HG03108 (cell line): ENCODE results near the gene OR5K3.
"Not testable (repeated sequence)": the region's sequence is repeated elsewhere in the genome, so short reads cannot be mapped to it uniquely, and the experiment has no call there.

Experiments used
- ATAC-seq: cut with Tn5 transposase; IDR thresholded peaks from one replicate; pipeline ENCODE4 v1.9.1; 2021; ENCODE audit warnings: moderate library complexity; ENCODE audit not compliant: unreplicated experiment

OR5K3 gene, protein sequence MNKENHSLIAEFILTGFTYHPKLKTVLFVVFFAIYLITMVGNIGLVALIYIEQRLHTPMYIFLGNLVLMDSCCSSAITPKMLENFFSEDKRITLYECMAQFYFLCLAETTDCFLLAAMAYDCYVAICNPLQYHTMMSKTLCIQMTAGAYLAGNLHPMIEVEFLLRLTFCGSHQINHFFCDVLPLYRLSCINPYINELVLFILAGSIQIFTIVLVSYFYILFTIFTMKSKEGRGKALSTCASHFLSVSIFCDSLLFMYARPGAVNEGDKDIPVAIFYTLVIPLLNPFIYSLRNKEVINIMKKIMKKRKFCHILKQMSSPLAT

DNA sequence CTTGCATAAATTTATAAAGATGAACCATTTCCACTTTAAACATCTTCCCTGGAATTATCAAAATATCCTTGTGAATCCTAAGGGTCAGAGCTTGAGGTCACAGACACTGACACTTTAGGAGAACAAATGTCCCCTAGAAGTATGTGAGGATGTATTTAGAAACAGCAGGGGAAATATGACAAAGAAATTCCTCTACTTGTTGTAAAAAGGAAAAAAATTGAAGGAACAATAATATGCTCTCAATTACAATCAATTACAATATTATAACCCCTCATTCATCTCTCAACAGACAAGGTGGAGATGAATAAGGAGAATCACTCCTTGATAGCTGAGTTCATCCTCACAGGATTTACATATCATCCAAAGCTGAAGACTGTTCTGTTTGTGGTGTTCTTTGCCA lies at the start of gene OR5K3:
OR5K3 (plus strand) TSS at position 301 of the 400 bp plus-strand sequence; CDS start at position 301, 0 bp downstream.
- no peak for ATAC-seq

DNA sequence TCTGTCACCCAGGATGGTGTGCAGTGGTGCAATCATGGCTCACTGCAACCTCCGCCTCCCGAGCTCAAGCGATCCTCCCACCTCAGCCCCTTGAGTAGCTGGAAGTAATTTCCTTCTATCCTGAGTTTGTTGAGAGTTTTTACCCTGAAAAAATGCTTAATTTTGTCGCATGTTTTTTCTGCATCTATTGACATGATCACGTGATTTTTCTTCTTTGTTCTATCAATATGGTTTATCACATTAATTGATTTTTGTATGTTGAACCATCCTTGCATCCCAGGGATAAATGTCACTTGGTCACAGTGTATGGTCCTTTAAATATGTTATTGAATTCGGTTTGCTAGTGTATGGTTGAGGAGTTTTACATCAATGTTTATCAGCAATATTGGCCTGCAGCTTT lies 48.7 kb upstream of the OR5K3 start:
- no peak for ATAC-seq

DNA sequence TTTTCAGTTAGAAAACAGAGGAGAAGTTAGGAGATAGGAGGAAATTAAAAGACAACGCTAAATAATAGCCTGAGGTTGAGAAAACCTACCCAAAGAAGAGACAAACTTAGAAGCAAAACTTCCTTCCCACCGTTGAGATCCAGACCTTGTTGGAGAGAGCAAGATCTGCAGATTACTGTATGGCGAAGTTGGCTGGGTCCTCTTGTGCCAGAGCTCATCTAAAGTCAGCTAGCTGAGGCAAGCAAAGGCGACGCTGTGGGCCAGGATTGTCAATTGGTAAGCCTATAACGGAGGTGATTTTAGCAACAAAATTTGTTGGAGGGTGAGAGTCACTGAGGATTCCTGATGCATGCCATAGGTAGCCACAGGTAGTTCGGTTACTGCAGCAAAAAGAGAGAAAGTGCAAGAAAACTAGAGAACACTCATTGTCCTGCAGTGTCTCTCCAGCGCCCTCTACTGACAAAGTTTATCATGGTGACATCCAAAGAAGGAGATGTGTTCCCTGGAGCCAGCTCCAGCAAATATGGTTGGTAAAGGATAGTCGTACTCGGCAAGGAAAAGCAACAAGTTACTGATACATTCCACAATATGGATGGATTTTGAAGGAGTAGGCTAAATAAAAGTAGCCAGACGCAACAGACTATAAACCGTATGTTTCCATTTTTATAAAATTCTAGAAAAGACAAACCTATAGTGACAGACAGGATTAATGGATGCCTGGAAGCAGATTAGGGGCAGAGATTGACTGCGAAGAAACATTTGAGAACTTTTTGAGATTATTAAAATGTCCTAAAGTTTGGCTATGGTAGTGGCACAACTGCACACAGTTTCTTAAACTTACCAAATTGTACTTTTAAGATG lies 46.6 kb upstream of the OR5K3 start:
- no peak for ATAC-seq

DNA sequence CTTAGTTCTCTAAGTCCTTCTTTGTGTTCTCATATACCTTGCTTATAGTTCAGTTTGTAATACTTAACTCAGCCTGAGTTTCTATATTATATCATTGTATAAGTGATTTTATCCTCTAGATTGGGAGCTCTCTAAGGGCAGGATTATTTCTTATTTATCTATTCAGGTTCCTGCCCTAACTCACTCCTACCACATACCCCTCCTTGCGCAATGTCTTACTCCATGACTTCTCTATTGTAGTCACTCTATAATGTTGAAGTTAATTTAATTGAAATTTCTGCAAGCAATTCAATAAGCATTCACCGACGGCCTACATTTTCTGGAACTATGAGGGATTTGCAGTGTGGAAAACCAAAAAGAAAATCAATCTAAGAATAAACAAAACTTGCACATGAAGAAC lies 40.4 kb upstream of the OR5K3 start:
- no peak for ATAC-seq

DNA sequence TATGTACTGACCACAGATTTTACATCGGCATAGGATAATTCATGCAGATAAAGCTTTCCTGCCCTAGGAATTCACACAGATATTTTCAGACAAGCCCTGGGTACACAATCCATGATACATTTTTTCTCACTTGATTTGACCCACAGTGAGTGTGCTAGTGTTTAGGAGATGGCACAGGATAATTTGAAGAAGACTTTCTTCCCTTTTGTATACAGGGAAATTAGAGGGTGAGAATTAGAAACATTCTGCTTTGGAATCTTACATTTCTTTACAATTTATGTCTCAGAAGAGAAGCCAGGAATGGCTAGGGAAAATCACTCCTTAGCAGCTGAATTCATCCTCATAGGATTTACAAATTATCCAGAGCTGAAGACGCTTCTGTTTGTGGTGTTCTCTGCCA lies 36.9 kb upstream of the OR5K3 start, which contains the start of gene OR5K4:
OR5K4 (plus strand) TSS at position 301 of the 400 bp plus-strand sequence; CDS start at position 301, 0 bp downstream.
- no peak for ATAC-seq

DNA sequence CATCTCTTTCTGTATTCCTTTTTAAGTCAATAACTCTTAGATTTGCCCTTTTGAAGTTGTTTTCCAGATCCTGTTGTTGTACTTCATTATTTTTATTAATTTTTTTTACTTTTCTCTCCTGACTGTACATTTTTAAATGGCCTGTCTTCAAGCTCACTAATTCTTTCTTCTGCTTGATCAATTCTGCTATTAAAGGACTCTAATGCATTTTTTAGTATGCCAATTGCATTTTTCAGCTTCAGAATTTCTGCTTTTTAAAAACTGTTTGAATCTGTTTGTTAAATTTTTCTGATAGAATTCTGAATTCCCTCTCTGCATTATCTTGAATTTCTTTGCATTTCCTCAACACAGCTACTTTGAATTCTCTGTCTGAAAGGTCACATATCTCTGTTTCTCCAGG lies 31.2 kb upstream of the OR5K3 start:
- ATAC-seq: no peak

DNA sequence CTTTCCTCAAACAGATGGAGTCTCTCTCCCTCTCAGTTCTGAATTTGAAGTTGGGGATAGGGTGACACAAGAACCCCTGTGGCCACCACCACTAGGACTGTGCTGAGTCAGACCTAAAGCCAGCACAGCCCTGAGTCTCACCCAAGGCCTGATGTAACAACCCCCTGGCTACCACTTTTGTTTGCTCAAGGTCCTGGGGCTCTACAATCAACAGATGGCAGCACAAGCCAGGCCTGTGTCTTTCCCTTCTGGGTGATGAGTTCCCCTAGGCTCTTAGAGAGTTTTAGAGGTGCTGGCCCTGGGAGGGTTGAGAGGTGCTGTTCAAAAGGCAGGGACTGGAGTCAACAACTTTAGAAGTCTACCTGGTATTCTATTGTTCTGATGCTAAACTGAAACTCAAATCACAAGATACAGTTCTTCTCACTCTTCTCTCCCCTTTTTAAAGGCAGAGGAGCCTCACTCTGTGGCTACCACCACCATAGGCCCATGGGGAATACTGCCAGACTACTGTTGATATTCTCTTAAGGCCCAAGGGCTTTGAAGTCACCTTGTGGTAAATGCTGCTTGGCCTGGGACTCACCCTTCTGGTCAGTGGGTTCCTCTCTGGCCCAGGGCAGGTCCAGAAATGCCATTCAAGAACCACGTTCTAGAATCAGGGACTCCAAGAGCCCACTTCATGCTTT lies 30.3 kb upstream of the OR5K3 start:
- no peak for ATAC-seq

DNA sequence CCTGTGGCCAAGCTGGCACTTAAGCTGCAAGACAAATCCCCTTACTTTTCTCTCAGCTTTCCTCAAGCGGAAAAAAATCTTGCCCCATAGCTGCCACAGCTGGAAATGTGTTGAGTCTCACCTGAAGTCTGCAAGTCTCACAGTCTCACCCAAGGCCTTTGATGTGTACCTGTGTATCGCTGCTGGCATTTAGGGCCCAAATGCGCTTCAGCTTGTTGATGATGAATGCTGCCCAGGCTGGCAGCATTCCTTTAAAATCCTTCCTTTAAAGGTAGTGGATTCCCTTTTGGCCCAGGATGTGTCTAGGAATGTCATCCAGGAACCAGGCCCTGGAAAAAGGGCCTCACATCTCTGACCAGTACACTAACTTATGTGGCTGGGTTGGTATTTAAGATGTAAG lies 29.8 kb upstream of the OR5K3 start:
- no peak for ATAC-seq

DNA sequence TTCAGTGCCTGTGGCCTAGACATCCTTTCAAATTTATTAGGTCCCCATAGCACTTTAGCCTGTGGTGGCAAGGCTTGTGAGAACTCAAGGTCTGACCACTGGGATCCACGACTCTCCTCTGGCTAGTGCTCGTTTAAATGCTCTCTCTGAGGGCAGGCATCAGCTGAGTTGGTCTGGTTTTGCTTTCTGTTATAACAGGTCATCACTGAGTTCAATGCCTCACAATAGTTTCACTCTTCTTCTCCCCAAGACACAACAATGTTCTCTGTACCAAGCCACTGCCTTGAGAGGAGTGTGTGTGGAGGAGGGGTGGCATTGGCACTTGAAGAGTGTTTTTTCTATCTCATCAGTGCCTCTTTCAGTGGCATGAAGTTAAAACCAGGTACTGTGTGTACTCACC lies 29.2 kb upstream of the OR5K3 start:
- no peak for ATAC-seq

DNA sequence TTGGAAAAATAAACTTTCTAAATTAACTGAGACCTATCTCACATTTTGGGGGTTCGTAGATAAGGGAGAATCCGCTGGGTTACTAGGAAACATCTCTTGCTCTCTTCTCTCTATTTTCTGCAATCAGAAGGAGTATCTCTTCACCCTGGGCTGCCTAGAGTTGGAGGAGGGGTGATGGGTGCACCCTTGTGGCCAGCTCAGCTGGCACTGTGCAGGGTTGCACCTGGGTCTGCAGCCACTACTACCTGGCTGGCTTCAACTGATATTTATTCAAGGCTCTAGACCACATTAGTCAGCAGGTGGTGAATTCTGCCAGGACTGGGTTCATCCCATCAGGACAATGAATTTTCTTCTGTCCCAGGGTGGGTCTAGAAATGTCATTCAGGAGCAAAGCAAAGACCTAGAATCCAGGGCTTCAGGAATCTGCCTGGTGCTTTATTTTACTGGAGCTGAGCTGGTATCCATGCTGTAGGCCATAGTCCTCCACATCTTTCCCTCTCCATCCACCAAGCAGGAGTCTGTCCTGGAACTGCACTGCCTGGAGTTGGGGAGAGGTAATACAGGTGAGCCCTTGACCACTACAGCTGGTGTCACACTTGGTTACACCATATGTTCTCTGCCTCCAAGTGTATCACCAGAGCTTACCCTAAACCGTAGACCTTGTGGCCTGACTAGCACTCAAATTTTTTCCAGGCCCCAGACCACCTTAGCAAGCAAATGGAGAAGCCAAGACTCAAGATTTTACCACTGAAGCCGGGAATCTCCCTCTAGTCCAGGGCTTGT lies 22.8 kb upstream of the OR5K3 start:
- no peak for ATAC-seq

DNA sequence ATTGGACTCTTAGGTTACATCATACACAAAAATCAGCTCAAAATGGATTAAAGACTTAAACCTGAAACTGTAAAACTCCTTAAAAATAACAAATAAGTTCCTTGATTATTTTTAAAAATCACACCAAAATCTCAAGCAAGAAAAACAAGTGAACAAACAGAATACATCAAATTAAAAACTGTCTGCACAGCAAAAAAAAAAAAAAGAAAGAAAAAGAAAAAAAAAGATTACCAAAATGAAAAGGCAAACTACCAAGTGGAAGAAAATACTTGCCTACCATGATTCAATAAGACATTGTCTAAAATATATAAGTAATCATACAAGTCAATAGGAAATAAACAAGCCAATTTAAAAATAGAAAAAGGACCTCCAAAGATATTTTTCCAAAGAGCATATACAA lies 19.3 kb upstream of the OR5K3 start:
- no peak for ATAC-seq

DNA sequence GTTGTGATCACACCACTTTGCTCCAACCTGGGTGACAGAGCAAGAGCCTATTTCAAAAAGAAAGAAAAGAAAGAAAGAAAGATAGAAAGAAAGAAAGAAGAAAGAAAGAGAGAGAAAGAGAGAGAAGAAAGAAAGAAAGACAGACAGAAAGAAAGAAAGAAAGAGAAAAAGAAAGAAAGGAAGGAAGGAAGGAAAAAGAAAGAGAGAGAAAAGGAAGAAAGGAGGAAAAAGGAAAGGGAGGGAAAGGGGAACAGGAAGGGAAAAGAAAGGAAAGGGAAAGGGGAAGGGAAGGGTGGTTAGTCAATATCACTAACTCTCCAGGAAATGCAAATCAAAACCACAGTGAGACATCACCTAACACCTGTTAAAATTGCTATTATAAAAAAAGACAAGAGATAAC lies 18.6 kb upstream of the OR5K3 start:
- ATAC-seq: no peak

DNA sequence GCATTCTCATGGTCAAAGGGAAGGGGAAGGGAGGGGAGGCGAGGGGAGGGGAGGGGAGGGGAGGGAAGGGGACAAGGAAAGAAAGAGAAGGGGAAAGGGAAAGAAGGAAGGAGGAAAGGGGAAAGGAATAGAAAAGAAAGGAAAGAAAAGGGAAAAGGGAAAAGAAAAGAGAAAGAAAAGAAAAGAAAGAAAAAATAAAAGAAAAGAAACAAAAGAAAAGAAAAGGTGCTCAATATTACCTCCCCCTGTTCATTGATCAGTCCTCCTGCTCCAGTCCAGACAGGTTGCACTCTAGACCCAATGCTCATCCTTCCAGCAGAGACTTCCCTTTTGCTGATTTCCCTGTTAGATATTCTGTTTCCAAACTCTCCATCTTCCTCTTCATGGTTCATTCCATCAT lies 18.0 kb upstream of the OR5K3 start:
- ATAC-seq: no peak

DNA sequence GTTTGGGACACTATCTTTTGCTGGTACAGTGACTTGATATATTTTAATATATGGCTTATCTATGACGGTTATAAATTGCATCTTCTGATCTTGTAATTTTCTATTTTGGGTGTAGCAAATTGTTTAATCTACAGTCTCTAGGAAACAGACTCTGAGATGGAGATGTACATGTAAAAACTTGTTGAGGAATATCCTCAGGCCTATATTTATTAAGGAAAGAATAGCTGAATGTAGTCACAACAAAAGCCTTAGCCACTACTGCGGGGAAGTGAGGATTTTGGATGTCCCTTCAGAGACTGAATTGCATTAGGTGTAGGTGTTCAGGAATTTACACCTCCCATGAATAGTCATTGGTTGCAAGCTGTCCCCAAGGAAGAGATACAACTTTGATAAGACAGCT lies 13.8 kb upstream of the OR5K3 start:
- no peak for ATAC-seq

DNA sequence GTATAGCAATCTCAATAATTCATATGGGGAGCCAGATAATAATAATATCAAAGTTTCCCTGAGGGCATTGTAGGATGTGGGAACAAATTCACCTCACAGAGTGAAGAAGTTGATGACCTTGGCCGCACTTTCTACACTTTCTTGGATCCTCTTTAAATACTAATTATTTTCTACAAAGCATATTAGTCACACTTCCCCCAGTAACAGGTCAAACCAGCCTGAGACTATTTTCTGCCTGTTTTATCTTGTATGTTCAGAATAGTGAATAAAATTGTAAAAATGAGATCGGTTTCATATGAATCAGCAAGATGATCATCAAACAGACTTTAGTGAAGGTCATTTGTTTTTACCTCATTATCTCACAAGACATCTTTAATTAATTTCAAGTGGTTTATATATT lies 2.3 kb upstream of the OR5K3 start:
- ATAC-seq: no peak

DNA sequence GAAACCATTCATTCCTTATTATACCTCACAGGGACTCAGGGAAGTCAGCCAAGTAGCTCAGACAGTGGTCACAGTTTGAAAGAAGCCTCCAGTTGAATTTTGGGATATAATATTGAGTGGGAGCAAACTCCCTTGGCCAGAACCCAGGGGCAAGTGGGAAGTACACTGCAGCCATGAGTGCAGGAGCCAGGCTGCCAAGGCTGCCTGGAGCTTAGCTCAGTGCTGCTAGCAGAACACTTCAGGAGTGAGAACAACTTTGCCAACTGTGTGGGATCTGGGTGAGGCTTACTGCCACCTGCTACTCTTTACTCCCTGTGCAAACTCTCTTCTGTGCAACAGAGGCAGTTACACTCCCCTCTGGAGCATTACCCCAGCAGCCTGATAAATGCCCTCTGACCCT lies 4.6 kb downstream of the OR5K3 start:
- ATAC-seq: no peak

DNA sequence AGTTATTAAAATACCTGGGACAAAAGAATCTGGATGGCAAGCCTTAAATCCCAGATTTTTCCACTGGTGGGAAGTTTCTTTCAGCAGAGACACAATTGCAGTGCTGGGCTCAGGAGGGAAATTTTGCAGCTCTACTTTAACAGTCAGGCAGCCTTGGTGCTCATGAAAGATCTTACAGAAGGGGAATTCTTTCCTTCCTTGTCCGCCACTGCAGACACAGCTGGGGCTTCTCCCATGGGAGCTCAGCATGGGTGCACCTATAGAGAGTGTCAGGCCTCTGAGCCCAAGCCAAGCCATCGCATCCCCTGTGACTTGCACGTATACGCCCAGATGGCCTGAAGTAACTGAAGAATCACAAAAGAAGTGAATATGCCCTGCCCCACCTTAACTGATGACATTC lies 6.0 kb downstream of the OR5K3 start:
- ATAC-seq: not testable (repeated sequence)

DNA sequence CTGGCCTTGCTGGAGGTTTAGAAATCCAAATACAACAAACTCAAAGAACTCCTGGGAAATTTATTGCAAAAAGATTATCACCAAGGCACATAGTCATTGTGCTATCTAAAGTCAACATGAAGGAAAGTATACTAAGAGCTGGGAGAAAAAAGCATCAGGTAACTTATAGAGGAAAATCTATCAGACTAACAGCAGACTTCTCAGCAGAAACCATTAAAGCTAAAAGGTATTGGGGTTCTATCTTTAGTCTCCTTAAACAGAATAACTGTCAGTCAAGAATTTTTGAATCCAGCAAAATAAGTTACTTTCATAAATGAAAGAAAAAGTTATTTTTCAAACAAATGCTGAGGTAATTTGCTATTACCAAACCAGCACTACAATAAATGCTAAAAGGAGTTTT lies 8.0 kb downstream of the OR5K3 start:
- ATAC-seq: no peak

DNA sequence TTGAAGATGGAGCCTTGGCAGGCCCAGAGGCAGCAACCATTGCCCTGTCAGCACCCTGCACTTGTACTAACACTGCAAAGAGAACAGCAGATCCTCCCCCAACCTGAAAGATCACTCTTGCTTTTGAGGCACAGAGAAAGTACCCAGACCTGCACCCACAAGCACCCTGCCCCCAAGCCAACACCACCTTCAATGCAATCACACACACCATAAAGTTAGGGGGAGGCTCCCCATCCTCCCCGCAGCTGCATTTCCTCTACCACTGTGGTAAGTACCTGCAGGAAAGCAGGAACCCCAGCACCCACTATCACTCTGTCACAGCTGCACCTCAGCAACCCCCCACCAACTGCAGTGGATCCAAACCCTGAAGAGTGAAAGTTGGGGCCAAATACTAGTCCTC lies 12.0 kb downstream of the OR5K3 start:
- ATAC-seq: no peak

DNA sequence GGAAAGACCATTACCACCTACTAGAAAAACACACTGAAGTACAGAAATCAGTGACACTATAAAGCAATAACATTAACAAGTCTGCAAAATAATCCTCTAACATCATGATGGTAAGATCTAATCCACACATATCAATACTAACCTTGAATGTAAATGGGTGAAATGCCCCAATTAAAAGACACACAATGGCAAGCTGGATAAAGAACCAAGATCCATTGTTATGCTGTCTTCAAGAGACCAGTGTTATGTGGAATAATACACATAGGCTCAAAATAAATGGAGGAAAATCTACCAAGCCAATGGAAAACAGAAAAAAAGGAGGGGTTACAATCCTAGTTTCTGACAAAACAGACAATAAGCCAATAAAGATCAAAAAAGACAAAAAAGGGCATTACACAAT lies 13.5 kb downstream of the OR5K3 start:
- ATAC-seq: no peak

DNA sequence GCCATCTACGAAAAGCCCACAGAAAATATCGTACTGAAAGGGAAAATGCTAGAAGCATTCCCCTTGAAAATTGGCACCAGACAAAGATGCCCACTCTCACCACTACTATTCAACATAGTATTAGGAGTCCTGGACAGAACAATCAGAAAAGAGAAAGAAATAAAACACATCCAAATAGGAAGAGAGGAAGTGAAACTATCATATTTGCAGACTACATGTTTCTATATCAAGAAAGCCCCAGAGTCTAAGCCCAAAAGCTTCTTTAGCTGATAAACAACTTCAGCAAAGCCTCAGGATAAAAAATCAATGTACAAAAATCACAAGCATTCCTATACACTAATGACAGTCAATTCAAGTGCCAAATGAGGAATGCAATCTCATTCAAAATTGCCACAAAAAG lies 15.6 kb downstream of the OR5K3 start:
- ATAC-seq: no peak
